Measurements from ENCODE around the gene GLE1. TPM values are rescaled to one million over a fixed set of nuclear protein-coding genes. Genes with fewer than 3 reads are reported as not detected.
"Not testable (repeated sequence)": the region's sequence is repeated elsewhere in the genome, so short reads cannot be mapped to it uniquely, and the experiment has no call there.

The GLE1 gene
- total and polyA plus RNA-seq, 10 donors, result 14.3 to 31.2 (median 22.7) TPM

DNA sequence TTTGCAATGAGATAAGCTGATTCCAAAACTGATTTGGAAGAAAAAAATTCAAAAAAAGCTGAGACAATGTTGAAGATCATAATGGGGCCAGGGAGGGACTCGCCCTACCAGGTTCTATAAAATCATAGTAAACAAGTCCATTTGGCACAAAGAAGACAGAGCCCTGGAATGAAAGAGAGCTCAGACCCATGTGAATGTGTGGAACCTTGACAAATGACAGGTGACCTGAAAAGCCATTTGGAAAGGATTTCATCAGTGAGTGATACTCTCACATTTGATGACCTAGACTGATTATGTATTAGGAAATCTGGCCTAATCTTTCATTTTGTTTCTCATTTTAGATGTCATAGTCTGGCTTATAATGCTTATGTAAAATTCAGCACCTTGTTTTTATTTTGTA lies 74.7 kb downstream of the GLE1 start:
- H3K9me3 ChIP-seq, result no peaks in the 10 kb centered on the region
- H3K36me3 ChIP-seq, result peaks cover 21 to 100% (median 100%) of the 10 kb centered on the region in 6 donors
- intact Hi-C loops (cut with DNase I; ENCODE audit: low total_unique reads), result no loop called here
- H3K27ac ChIP-seq, result no peak overlapping the region
- H3K4me3 ChIP-seq, result no peak overlapping the region
- no peak for DNase-seq
- no peaks in the 10 kb centered on the region for H3K27me3 ChIP-seq (replicated peaks in 1 of 7)
- H3K4me1 ChIP-seq, result peaks cover 0 to 15% (median 0%) of the 10 kb centered on the region in 6 donors
- 96 to 100% (median 96%) methylated on average over 1 of the region's 1 CpG for WGBS, 5 donors
- TF ChIP-seq, protein P1, sequence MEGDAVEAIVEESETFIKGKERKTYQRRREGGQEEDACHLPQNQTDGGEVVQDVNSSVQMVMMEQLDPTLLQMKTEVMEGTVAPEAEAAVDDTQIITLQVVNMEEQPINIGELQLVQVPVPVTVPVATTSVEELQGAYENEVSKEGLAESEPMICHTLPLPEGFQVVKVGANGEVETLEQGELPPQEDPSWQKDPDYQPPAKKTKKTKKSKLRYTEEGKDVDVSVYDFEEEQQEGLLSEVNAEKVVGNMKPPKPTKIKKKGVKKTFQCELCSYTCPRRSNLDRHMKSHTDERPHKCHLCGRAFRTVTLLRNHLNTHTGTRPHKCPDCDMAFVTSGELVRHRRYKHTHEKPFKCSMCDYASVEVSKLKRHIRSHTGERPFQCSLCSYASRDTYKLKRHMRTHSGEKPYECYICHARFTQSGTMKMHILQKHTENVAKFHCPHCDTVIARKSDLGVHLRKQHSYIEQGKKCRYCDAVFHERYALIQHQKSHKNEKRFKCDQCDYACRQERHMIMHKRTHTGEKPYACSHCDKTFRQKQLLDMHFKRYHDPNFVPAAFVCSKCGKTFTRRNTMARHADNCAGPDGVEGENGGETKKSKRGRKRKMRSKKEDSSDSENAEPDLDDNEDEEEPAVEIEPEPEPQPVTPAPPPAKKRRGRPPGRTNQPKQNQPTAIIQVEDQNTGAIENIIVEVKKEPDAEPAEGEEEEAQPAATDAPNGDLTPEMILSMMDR (IDR thresholded peaks at IDR 0.05 in 8 of 11, conservative IDR thresholded peaks at IDR 0.05 in 3 of 11), result no peak
- TF ChIP-seq POLR2A (IDR thresholded peaks at IDR 0.05) (no peak), POLR2AphosphoS5 (IDR thresholded peaks at IDR 0.05) (no peak)

DNA sequence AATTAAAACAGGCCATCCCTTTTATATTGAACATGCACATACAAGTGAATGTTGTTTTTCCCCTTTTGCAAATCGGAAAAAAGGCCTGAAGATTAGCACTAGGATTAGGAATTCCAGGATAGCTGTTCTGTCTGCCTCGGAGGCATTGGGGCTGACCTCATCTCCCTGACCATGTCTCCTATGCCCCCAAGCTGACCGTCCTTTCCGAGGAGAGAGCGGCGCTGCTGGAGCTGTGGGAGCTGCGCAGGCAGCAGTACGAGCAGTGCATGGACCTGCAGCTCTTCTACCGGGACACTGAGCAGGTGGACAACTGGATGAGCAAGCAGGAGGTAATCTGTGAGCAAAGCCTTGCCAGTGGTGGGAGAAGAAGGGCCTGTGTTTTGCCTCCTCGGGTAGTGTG lies 76.2 kb downstream of the GLE1 start:
- Histone ChIP-seq H3K4me1 (peaks cover 0 to 3% (median 0%) of the 10 kb centered on the region in 6 donors), H3K9me3 (no peaks in the 10 kb centered on the region), H3K27ac (no peak overlapping the region), H3K36me3 (peaks cover 23 to 100% (median 100%) of the 10 kb centered on the region in 6 donors), H3K27me3 (replicated peaks in 1 of 7) (no peaks in the 10 kb centered on the region), H3K4me3 (no peak overlapping the region)
- TF ChIP-seq POLR2AphosphoS5 (IDR thresholded peaks at IDR 0.05) (no peak), POLR2A (IDR thresholded peaks at IDR 0.05) (no peak)
- TF ChIP-seq, protein P1 (IDR thresholded peaks at IDR 0.05 in 8 of 11, conservative IDR thresholded peaks at IDR 0.05 in 3 of 11), result no peak
- WGBS, 5 donors, result 90 to 97% (median 95%) methylated on average over 10 of the region's 10 CpGs
- intact Hi-C loops (cut with DNase I; ENCODE audit: low total_unique reads), result loop anchor here (10.0 kb wide), 1 partner anchor 46 kb away; no protein-coding TSS in a partner anchor
- no peak for DNase-seq

GRCh38 chr9:128585155-128585554 lies 80.6 kb downstream of the GLE1 start:
- H3K4me1 ChIP-seq; DNase-seq; H3K9me3 ChIP-seq; H3K27me3 ChIP-seq (replicated peaks in 1 of 7); H3K27ac ChIP-seq; H3K4me3 ChIP-seq: not testable (repeated sequence)
- intact Hi-C loops (cut with DNase I; ENCODE audit: low total_unique reads), result loop anchor here (10.0 kb wide), 1 partner anchor 50 kb away; no protein-coding TSS in a partner anchor
- WGBS, 5 donors, result 83 to 94% (median 92%) methylated on average over 8 of the region's 8 CpGs
- H3K36me3 ChIP-seq, result peaks cover 16 to 100% (median 99%) of the 10 kb centered on the region in 6 donors

- WGBS, 5 donors, result 76 to 93% (median 88%) methylated on average over 11 of the region's 11 CpGs
- intact Hi-C loops (cut with DNase I; ENCODE audit: low total_unique reads), result loop anchor here (10.0 kb wide), 1 partner anchor 52 kb away; no protein-coding TSS in a partner anchor
- H3K27ac ChIP-seq; H3K9me3 ChIP-seq; H3K4me3 ChIP-seq; H3K27me3 ChIP-seq (replicated peaks in 1 of 7); DNase-seq; H3K4me1 ChIP-seq: not testable (repeated sequence)
- H3K36me3 ChIP-seq, result peaks cover 16 to 100% (median 98%) of the 10 kb centered on the region in 6 donors
These were observed 82.4 kb downstream of the GLE1 start for GRCh38 chr9:128586934-128587333.

DNA sequence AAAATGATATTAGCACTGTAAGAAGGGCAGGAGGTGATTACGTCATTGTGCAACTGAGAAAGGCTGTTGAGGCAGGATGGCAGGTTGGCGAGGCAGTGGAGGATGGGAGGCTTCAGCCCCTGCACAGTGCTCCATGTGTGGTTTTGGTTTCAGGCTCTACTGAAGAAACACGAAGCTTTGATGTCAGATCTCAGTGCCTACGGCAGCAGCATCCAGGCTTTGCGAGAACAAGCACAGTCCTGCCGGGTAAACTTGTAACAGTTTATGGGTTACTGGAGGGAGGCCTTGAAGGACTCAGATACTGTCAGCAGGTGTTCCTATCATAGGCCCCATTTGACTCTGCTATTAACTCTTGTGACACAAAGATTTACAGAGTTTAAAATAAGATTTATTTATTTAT lies 82.9 kb downstream of the GLE1 start:
- TF ChIP-seq, protein P1 (IDR thresholded peaks at IDR 0.05 in 8 of 11, conservative IDR thresholded peaks at IDR 0.05 in 3 of 11), result no peak
- no peak for TF ChIP-seq POLR2A (IDR thresholded peaks at IDR 0.05)
- no peak for TF ChIP-seq POLR2AphosphoS5 (IDR thresholded peaks at IDR 0.05)
- no peak for DNase-seq
- WGBS, 5 donors, result 53 to 64% (median 56%) methylated on average over 6 of the region's 6 CpGs
- Histone ChIP-seq H3K27me3 (replicated peaks in 1 of 7) (no peaks in the 10 kb centered on the region), H3K9me3 (no peaks in the 10 kb centered on the region), H3K36me3 (peaks cover 14 to 100% (median 98%) of the 10 kb centered on the region in 6 donors), H3K4me1 (no peaks in the 10 kb centered on the region), H3K4me3 (no peak overlapping the region), H3K27ac (no peak overlapping the region)
- intact Hi-C loops (cut with DNase I; ENCODE audit: low total_unique reads), result loop anchor here (10.0 kb wide), 1 partner anchor 53 kb away; no protein-coding TSS in a partner anchor
